HT-29 (cell line): ENCODE results near the gene NOD1. TPM values are rescaled to one million over a fixed set of nuclear protein-coding genes. Genes with fewer than 3 reads are reported as not detected.

ENCODE experiments used
- DNase-seq: peaks from one replicate; pipeline ENCODE4 v3.0.0-alpha.2; 2015; ENCODE audit warnings: low spot score
- total RNA-seq: library from RNA; depleted of rRNA; stranded (reverse); fragments of >200 nt; shearing (Covaris generic); gene quantifications from 2 replicates; pipeline ENCODE4 v1.2.3, GENCODE V29; 2014

The NOD1 gene
- total RNA-seq, 1 experiment from 2014 or later = 6.2 TPM

- no peak for DNase-seq
These were observed 7.4 kb downstream of the NOD1 start for GRCh38 chr7:30471205-30471604.

GRCh38 chr7:30470771-30471170 is 7.8 kb downstream of the NOD1 start:
- no peak for DNase-seq

- DNase-seq = no peak
These were observed 8.3 kb downstream of the NOD1 start for GRCh38 chr7:30470163-30470770.

- peak; percentile 97 for DNase-seq
These were observed 9.3 kb downstream of the NOD1 start for GRCh38 chr7:30469303-30469702.

GRCh38 chr7:30468791-30469190 is 9.8 kb downstream of the NOD1 start:
- DNase-seq = no peak

GRCh38 chr7:30468041-30468440 is 10.5 kb downstream of the NOD1 start:
- no peak for DNase-seq

GRCh38 chr7:30467271-30467670 is 11.3 kb downstream of the NOD1 start:
- DNase-seq = no peak

- no peak for DNase-seq
These were observed 12.3 kb downstream of the NOD1 start for GRCh38 chr7:30466266-30466665.

- DNase-seq = peak; percentile 26
These were observed 12.8 kb downstream of the NOD1 start for GRCh38 chr7:30465811-30466180.

- DNase-seq = no peak
These were observed 13.4 kb downstream of the NOD1 start for GRCh38 chr7:30465046-30465810.

GRCh38 chr7:30464231-30464671 is 14.3 kb downstream of the NOD1 start:
- DNase-seq = no peak

- no peak for DNase-seq
These were observed 15.0 kb downstream of the NOD1 start for GRCh38 chr7:30463405-30464145.

GRCh38 chr7:30462179-30462578 is 16.4 kb downstream of the NOD1 start:
- no peak for DNase-seq

GRCh38 chr7:30460246-30460633 is 18.3 kb downstream of the NOD1 start:
- no peak for DNase-seq

GRCh38 chr7:30459591-30460245 is 18.9 kb downstream of the NOD1 start:
- peak; percentile 69 for DNase-seq

GRCh38 chr7:30458311-30458710 is 20.3 kb downstream of the NOD1 start:
- no peak for DNase-seq

- DNase-seq = no peak
These were observed 24.7 kb downstream of the NOD1 start for GRCh38 chr7:30453921-30454320.

- no peak for DNase-seq
These were observed 25.6 kb downstream of the NOD1 start for GRCh38 chr7:30453016-30453415.

- no peak for DNase-seq
These were observed 26.2 kb downstream of the NOD1 start for GRCh38 chr7:30452280-30452930.

- DNase-seq = no peak
These were observed 26.9 kb downstream of the NOD1 start for GRCh38 chr7:30451539-30452279.

GRCh38 chr7:30450983-30451497 is 27.5 kb downstream of the NOD1 start:
- no peak for DNase-seq
